Measurements from ENCODE around the gene CCDC71L.

DNA sequence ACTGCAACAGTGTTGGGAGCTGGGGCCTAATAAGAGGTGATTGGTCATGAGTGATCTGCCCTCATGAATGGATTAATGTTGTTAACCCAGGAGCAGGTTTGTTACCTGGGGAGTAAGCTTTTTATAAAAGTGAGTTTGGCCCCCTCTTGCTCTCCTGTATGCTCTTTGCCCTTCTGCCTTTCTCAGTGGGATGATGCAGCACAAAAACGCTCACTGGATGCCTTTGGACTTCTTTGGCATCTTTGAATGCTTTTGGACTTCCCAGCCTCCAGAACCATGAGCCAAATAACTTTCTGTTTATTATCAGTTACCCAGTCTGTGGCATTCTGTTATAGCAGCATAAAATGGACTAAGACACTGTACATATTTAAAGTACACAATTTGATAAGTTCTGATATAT is 48.5 kb downstream of the CCDC71L start:
- TF ChIP-seq, protein P1, sequence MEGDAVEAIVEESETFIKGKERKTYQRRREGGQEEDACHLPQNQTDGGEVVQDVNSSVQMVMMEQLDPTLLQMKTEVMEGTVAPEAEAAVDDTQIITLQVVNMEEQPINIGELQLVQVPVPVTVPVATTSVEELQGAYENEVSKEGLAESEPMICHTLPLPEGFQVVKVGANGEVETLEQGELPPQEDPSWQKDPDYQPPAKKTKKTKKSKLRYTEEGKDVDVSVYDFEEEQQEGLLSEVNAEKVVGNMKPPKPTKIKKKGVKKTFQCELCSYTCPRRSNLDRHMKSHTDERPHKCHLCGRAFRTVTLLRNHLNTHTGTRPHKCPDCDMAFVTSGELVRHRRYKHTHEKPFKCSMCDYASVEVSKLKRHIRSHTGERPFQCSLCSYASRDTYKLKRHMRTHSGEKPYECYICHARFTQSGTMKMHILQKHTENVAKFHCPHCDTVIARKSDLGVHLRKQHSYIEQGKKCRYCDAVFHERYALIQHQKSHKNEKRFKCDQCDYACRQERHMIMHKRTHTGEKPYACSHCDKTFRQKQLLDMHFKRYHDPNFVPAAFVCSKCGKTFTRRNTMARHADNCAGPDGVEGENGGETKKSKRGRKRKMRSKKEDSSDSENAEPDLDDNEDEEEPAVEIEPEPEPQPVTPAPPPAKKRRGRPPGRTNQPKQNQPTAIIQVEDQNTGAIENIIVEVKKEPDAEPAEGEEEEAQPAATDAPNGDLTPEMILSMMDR (conservative IDR thresholded peaks at IDR 0.05 in 1 of 2, IDR thresholded peaks at IDR 0.05 in 1 of 2; ENCODE audit: low read depth in 1 of 2, low read length in 2 of 2) = no peak
- no peak for TF ChIP-seq EZH2 (IDR thresholded peaks at IDR 0.05; ENCODE audit: low read length, missing control alignments)
